ENCODE data around the gene NEDD9. TPM values are rescaled to one million over a fixed set of nuclear protein-coding genes. Genes with fewer than 3 reads are reported as not detected.

NEDD9 gene
- total and polyA plus RNA-seq, 2 of the 4 experiments (the other 2 are of a cell fraction) = 7.6 to 16.5 TPM

GRCh38 chr6:11241154-11241792 lies 8.8 kb upstream of the NEDD9 start:
- H4K8ac ChIP-seq (ENCODE audit: low read depth in 2 of 2, low read length in 2 of 2) = no peak overlapping the region
- no peak overlapping the region for H3K9ac ChIP-seq (ENCODE audit: low read depth, low read length)
- no peaks in the 10 kb centered on the region for H3K79me1 ChIP-seq (ENCODE audit: low read depth in 1 of 2, low read length in 2 of 2)
- WGBS, 2 experiments (ENCODE audit: extremely low coverage in 2 of 2, insufficient read length in 1 of 2) = no CpG with 5 or more reads among the region's 11 CpGs
- no peak for DNase-seq
- H4K91ac ChIP-seq (ENCODE audit: insufficient read depth, low read depth, low read length) = no peak overlapping the region
- H3K9me3 ChIP-seq (ENCODE audit: control insufficient read depth, insufficient read depth, low read length) = no peaks in the 10 kb centered on the region
- H3K4ac ChIP-seq (ENCODE audit: low read depth, low read length) = no peak overlapping the region
- H4K5ac ChIP-seq (ENCODE audit: low read depth, low read length) = no peak overlapping the region
- H2AK9ac ChIP-seq (replicated peaks; ENCODE audit: low read depth, low read length, poor library complexity) = no peak overlapping the region
- POLR2A ChIA-PET (ENCODE audit: unreplicated experiment) = no interaction called here
- H2BK120ac ChIP-seq (ENCODE audit: low read depth, low read length) = no peak overlapping the region
- no peak overlapping the region for H3K14ac ChIP-seq (replicated peaks; ENCODE audit: low read depth, low read length)
- H3K4me3 ChIP-seq (ENCODE audit: insufficient read depth, low read depth, low read length) = no peak overlapping the region
- peaks cover 2% of the 10 kb centered on the region; the same call in 1 of the 2 replicates for H3K9me1 ChIP-seq (ENCODE audit: insufficient read depth, low read length)
- no peak overlapping the region for H3K56ac ChIP-seq (ENCODE audit: extremely low read depth, insufficient read depth, low read length)
- intact Hi-C loops (cut with micrococcal nuclease) = no loop called here
- H4K20me1 ChIP-seq (ENCODE audit: insufficient read depth, low read length) = no peaks in the 10 kb centered on the region
- no peak overlapping the region for H3K27ac ChIP-seq (ENCODE audit: insufficient read depth, low read length)
- no peak overlapping the region for H2BK5ac ChIP-seq (ENCODE audit: low read depth, low read length, poor library complexity, severe bottlenecking)
- no peak for TF ChIP-seq SMC3 (IDR thresholded peaks at IDR 0.05; ENCODE audit: low read depth, low read length)
- TF ChIP-seq CHD1 (IDR thresholded peaks at IDR 0.05; ENCODE audit: low read depth, low read length) = no peak
- no peak for TF ChIP-seq RFX5 (IDR thresholded peaks at IDR 0.05; ENCODE audit: low read depth, low read length)
- TF ChIP-seq RCOR1 (IDR thresholded peaks at IDR 0.05; ENCODE audit: insufficient replicate concordance, low read length) = no peak
- TF ChIP-seq CTCF (conservative IDR thresholded peaks at IDR 0.05; ENCODE audit: low read depth, low read length) = no peak
- no peak for TF ChIP-seq RAD21 (IDR thresholded peaks at IDR 0.05; ENCODE audit: low read length)
- TF ChIP-seq MAFK (IDR thresholded peaks at IDR 0.05; ENCODE audit: low read depth, low read length) = no peak
- no peak for TF ChIP-seq MAZ (IDR thresholded peaks at IDR 0.05; ENCODE audit: borderline replicate concordance, low read depth, low read length)
- no peaks in the 10 kb centered on the region for H3K27me3 ChIP-seq (ENCODE audit: control insufficient read depth, insufficient read depth, low read length)
- no peak overlapping the region for H3K4me2 ChIP-seq (ENCODE audit: low read depth, low read length)
- H2AFZ ChIP-seq (replicated peaks; ENCODE audit: low read length, poor library complexity) = no peak overlapping the region
- H3K23ac ChIP-seq (ENCODE audit: low read depth, low read length) = no peak overlapping the region; the same call in 1 of the 2 replicates
- H2BK15ac ChIP-seq (ENCODE audit: low read depth, low read length) = no peak overlapping the region
- no peak for ATAC-seq (ENCODE audit: low read depth)
- CTCF ChIA-PET = no interaction called here
- BruUV-seq (replicated peaks) = no TSS peak
- H3K36me3 ChIP-seq (ENCODE audit: control insufficient read depth, insufficient read depth, low read length) = no peaks in the 10 kb centered on the region
- no peak overlapping the region for H3K18ac ChIP-seq (ENCODE audit: low read depth, low read length)
- dilution Hi-C loops (cut with HindIII; ENCODE audit: low sequenced_read_pairs, unreplicated experiment) = no loop called here
- in situ Hi-C loops (cut with MboI; ENCODE audit: low sequenced_read_pairs) = no loop called here
- H2AK5ac ChIP-seq (ENCODE audit: low read depth, low read length) = no peak overlapping the region
- no peak overlapping the region for H2BK20ac ChIP-seq (ENCODE audit: low read depth, low read length)
- H3K4me1 ChIP-seq (ENCODE audit: control insufficient read depth, insufficient read depth, low read length) = peaks cover 2% of the 10 kb centered on the region

Data from IMR-90 (cell line).